ENCODE results near the gene PRKCA.

DNA sequence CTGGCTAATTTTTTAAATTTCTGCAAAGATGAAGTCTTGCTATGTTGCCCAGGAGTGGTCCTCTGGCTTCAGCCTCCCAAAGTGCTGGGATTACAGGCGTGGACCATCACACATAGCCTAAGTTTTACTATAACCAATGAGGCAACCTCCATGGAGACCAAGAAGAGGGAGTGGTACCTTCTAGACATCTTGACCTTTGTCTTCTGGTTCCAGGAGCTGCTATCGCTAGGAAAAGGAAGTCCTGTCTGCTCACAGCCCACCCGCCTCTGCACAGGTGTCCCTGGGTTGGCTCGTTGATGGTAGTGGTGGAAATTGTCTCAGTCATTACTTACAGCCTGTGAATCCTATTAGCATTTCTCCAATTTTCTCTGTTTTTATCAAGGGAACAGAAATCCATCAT, 169.7 kb downstream of the PRKCA start:
- TF ChIP-seq, protein P1, sequence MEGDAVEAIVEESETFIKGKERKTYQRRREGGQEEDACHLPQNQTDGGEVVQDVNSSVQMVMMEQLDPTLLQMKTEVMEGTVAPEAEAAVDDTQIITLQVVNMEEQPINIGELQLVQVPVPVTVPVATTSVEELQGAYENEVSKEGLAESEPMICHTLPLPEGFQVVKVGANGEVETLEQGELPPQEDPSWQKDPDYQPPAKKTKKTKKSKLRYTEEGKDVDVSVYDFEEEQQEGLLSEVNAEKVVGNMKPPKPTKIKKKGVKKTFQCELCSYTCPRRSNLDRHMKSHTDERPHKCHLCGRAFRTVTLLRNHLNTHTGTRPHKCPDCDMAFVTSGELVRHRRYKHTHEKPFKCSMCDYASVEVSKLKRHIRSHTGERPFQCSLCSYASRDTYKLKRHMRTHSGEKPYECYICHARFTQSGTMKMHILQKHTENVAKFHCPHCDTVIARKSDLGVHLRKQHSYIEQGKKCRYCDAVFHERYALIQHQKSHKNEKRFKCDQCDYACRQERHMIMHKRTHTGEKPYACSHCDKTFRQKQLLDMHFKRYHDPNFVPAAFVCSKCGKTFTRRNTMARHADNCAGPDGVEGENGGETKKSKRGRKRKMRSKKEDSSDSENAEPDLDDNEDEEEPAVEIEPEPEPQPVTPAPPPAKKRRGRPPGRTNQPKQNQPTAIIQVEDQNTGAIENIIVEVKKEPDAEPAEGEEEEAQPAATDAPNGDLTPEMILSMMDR (IDR thresholded peaks at IDR 0.05): no peak
- no peak for TF ChIP-seq POLR2A (IDR thresholded peaks at IDR 0.05)
